GM12878 (cell line): ENCODE results near the gene NCAPD3. TPM values are rescaled to one million over a fixed set of nuclear protein-coding genes. Genes with fewer than 3 reads are reported as not detected.

Experiments used
- ETV6 ChIP-seq, 2 experiments: fragments of 450-650 bp in 1 of 2; IDR thresholded peaks in 1 of 2; conservative IDR thresholded peaks in 1 of 2; 2 replicates each; pipeline ENCODE4 v1.6.1; 2014; ENCODE audit warnings: antibody characterized with exemption in 1 of 2, borderline replicate concordance in 1 of 2, low read depth in 1 of 2, mild to moderate bottlenecking in 1 of 2, moderate library complexity in 1 of 2
- NFIC ChIP-seq: IDR thresholded peaks from 2 replicates; pipeline ENCODE4 v1.6.1; 2012; ENCODE audit warnings: low read depth, mild to moderate bottlenecking, inconsistent platforms, low read length, moderate library complexity
- POLR2A ChIP-seq: IDR thresholded peaks from 2 replicates; pipeline ENCODE4 v1.6.1; 2011; ENCODE audit warnings: low read depth, mild to moderate bottlenecking, low read length
- YY1 ChIP-seq: IDR thresholded peaks from 2 replicates; pipeline ENCODE4 v1.6.1; 2011; ENCODE audit warnings: low read depth, mild to moderate bottlenecking, low read length
- ZNF217 ChIP-seq: fragments of 450-650 bp; IDR thresholded peaks from 2 replicates; pipeline ENCODE4 v1.6.1; 2017; ENCODE audit warnings: antibody characterized with exemption, mild to moderate bottlenecking
- polyA plus RNA-seq, 11 experiments: library from polyadenylated mRNA; depleted of rRNA in 4 of 11; unstranded in 6 of 11; stranded (reverse) in 5 of 11; fragments of >200 nt; fragmentation: Nextera tagmentation in 4 of 11; fragmentation: Illumina TruSeq in 1 of 11; extraction: Ambion mirVana in 4 of 11; extraction: Trizol in 1 of 11; gene quantifications; 1 replicate in 1 of 11; 2 replicates in 10 of 11; pipeline versions ENCODE4 v1.2.1 to v1.2.3, GENCODE V29; 2011 to 2016; ENCODE audit warnings: inconsistent platforms in 2 of 11, missing spikeins in 2 of 11, low read depth in 1 of 11
- total RNA-seq, 4 experiments: library from RNA; depleted of rRNA in 3 of 4; stranded (reverse); fragments of >200 nt in 3 of 4; fragmentation: Illumina TruSeq in 1 of 4; extraction: Trizol in 1 of 4; gene quantifications; 2 replicates each; pipeline versions ENCODE4 v1.2.1 to v1.2.3, GENCODE V29; 2013 to 2021
- TF ChIP-seq, protein P1 (sequence below): IDR thresholded peaks from 2 replicates; pipeline ENCODE4 v1.6.1; 2012; ENCODE audit warnings: mild to moderate bottlenecking, low read depth, low read length
- TF ChIP-seq, protein P2 (sequence below): fragments of 450-650 bp; IDR thresholded peaks from 2 replicates; pipeline ENCODE4 v1.6.1; 2014; ENCODE audit warnings: mild to moderate bottlenecking
- TF ChIP-seq, protein P3 (sequence below): fragments of 450-650 bp; formaldehyde crosslinking; IDR thresholded peaks from 2 replicates; pipeline ENCODE4 v1.4.0; 2020; ENCODE audit warnings: mild to moderate bottlenecking, moderate library complexity
- TF ChIP-seq, protein P4 (sequence below): fragments of 450-650 bp; IDR thresholded peaks from 2 replicates; pipeline ENCODE4 v1.6.1; 2016; ENCODE audit warnings: mild to moderate bottlenecking
- TF ChIP-seq, protein P5 (sequence below): IDR thresholded peaks from 2 replicates; pipeline ENCODE4 v1.6.1; 2011; ENCODE audit warnings: low read depth, low read length, improper control_type of control experiment, borderline replicate concordance
- TF ChIP-seq, protein P6 (sequence below): IDR thresholded peaks from 2 replicates; pipeline ENCODE4 v1.6.1; 2012; ENCODE audit warnings: improper control_type of control experiment, low read depth, low read length; ENCODE audit not compliant: insufficient replicate concordance

Gene NCAPD3
- total and polyA plus RNA-seq, 10 of the 15 experiments (the other 5 are each of a cell fraction or from before 2014, with no cell fraction given) = 14.9 to 58.2 (median 48.2) TPM

DNA sequence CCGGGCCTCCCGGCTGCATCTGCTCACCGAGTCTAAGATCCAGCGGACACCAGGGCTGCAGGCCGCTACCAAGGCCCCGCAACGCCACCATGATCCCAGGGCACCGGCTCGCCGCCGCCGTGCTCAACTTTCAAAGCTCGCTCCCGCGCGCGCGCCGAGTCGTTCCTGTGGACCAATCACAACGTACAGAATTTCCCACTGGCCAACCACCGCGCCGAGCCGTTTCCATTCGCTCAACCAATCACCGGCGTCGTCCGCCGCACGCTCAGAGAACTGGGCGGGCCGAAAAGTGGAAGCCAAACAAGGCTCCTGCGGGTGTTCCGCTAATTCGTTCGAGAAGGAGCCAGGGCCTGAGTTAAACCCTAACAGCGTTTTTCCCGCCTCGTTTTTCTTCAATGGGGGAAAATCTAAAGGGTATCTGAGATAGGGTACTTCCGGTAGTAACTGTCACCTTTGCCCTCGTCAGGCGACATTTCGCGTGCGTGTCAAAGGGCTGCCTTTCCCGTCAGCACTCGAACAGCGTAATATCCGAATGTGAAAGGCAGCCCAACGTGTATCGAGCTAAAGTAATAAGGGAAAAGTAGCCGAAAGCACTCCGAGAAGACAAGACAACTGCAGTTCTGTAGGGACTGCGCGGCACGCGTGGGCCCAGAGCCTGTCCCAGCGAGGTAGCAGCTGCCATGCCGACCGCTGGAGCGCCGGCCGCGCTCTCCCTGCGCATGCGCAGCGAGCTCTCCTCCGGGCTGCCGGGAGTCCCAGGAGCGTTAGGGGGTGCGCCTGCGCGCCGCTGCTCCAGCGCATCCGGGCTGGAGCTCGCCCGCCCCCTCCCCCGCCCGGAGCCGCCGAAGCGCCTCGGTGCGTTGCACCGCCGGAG lies at the start of gene NCAPD3, which contains the start of gene VPS26B (continued):
- TF ChIP-seq, protein P1, sequence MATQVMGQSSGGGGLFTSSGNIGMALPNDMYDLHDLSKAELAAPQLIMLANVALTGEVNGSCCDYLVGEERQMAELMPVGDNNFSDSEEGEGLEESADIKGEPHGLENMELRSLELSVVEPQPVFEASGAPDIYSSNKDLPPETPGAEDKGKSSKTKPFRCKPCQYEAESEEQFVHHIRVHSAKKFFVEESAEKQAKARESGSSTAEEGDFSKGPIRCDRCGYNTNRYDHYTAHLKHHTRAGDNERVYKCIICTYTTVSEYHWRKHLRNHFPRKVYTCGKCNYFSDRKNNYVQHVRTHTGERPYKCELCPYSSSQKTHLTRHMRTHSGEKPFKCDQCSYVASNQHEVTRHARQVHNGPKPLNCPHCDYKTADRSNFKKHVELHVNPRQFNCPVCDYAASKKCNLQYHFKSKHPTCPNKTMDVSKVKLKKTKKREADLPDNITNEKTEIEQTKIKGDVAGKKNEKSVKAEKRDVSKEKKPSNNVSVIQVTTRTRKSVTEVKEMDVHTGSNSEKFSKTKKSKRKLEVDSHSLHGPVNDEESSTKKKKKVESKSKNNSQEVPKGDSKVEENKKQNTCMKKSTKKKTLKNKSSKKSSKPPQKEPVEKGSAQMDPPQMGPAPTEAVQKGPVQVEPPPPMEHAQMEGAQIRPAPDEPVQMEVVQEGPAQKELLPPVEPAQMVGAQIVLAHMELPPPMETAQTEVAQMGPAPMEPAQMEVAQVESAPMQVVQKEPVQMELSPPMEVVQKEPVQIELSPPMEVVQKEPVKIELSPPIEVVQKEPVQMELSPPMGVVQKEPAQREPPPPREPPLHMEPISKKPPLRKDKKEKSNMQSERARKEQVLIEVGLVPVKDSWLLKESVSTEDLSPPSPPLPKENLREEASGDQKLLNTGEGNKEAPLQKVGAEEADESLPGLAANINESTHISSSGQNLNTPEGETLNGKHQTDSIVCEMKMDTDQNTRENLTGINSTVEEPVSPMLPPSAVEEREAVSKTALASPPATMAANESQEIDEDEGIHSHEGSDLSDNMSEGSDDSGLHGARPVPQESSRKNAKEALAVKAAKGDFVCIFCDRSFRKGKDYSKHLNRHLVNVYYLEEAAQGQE = no peak
- TF ChIP-seq YY1 (peak; percentile 78), ETV6 (conservative IDR thresholded peaks at IDR 0.05 in 1 of 2, IDR thresholded peaks at IDR 0.05 in 1 of 2; ENCODE audit: borderline replicate concordance in 1 of 2, low read depth in 1 of 2) (no peak), ZNF217 (no peak), POLR2A (peak; percentile 86), NFIC (no peak)
- TF ChIP-seq, protein P2, sequence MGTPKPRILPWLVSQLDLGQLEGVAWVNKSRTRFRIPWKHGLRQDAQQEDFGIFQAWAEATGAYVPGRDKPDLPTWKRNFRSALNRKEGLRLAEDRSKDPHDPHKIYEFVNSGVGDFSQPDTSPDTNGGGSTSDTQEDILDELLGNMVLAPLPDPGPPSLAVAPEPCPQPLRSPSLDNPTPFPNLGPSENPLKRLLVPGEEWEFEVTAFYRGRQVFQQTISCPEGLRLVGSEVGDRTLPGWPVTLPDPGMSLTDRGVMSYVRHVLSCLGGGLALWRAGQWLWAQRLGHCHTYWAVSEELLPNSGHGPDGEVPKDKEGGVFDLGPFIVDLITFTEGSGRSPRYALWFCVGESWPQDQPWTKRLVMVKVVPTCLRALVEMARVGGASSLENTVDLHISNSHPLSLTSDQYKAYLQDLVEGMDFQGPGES = peak; percentile 84
- TF ChIP-seq, protein P3, sequence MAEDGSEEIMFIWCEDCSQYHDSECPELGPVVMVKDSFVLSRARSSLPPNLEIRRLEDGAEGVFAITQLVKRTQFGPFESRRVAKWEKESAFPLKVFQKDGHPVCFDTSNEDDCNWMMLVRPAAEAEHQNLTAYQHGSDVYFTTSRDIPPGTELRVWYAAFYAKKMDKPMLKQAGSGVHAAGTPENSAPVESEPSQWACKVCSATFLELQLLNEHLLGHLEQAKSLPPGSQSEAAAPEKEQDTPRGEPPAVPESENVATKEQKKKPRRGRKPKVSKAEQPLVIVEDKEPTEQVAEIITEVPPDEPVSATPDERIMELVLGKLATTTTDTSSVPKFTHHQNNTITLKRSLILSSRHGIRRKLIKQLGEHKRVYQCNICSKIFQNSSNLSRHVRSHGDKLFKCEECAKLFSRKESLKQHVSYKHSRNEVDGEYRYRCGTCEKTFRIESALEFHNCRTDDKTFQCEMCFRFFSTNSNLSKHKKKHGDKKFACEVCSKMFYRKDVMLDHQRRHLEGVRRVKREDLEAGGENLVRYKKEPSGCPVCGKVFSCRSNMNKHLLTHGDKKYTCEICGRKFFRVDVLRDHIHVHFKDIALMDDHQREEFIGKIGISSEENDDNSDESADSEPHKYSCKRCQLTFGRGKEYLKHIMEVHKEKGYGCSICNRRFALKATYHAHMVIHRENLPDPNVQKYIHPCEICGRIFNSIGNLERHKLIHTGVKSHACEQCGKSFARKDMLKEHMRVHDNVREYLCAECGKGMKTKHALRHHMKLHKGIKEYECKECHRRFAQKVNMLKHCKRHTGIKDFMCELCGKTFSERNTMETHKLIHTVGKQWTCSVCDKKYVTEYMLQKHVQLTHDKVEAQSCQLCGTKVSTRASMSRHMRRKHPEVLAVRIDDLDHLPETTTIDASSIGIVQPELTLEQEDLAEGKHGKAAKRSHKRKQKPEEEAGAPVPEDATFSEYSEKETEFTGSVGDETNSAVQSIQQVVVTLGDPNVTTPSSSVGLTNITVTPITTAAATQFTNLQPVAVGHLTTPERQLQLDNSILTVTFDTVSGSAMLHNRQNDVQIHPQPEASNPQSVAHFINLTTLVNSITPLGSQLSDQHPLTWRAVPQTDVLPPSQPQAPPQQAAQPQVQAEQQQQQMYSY (CRISPR knock-in tag) = no peak
- TF ChIP-seq, protein P4, sequence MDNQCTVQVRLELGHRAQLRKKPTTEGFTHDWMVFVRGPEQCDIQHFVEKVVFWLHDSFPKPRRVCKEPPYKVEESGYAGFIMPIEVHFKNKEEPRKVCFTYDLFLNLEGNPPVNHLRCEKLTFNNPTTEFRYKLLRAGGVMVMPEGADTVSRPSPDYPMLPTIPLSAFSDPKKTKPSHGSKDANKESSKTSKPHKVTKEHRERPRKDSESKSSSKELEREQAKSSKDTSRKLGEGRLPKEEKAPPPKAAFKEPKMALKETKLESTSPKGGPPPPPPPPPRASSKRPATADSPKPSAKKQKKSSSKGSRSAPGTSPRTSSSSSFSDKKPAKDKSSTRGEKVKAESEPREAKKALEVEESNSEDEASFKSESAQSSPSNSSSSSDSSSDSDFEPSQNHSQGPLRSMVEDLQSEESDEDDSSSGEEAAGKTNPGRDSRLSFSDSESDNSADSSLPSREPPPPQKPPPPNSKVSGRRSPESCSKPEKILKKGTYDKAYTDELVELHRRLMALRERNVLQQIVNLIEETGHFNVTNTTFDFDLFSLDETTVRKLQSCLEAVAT = peak; percentile 78; the same call in 1 of the 2 replicates
- TF ChIP-seq, protein P5, sequence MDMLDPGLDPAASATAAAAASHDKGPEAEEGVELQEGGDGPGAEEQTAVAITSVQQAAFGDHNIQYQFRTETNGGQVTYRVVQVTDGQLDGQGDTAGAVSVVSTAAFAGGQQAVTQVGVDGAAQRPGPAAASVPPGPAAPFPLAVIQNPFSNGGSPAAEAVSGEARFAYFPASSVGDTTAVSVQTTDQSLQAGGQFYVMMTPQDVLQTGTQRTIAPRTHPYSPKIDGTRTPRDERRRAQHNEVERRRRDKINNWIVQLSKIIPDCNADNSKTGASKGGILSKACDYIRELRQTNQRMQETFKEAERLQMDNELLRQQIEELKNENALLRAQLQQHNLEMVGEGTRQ = no peak
- TF ChIP-seq, protein P6, sequence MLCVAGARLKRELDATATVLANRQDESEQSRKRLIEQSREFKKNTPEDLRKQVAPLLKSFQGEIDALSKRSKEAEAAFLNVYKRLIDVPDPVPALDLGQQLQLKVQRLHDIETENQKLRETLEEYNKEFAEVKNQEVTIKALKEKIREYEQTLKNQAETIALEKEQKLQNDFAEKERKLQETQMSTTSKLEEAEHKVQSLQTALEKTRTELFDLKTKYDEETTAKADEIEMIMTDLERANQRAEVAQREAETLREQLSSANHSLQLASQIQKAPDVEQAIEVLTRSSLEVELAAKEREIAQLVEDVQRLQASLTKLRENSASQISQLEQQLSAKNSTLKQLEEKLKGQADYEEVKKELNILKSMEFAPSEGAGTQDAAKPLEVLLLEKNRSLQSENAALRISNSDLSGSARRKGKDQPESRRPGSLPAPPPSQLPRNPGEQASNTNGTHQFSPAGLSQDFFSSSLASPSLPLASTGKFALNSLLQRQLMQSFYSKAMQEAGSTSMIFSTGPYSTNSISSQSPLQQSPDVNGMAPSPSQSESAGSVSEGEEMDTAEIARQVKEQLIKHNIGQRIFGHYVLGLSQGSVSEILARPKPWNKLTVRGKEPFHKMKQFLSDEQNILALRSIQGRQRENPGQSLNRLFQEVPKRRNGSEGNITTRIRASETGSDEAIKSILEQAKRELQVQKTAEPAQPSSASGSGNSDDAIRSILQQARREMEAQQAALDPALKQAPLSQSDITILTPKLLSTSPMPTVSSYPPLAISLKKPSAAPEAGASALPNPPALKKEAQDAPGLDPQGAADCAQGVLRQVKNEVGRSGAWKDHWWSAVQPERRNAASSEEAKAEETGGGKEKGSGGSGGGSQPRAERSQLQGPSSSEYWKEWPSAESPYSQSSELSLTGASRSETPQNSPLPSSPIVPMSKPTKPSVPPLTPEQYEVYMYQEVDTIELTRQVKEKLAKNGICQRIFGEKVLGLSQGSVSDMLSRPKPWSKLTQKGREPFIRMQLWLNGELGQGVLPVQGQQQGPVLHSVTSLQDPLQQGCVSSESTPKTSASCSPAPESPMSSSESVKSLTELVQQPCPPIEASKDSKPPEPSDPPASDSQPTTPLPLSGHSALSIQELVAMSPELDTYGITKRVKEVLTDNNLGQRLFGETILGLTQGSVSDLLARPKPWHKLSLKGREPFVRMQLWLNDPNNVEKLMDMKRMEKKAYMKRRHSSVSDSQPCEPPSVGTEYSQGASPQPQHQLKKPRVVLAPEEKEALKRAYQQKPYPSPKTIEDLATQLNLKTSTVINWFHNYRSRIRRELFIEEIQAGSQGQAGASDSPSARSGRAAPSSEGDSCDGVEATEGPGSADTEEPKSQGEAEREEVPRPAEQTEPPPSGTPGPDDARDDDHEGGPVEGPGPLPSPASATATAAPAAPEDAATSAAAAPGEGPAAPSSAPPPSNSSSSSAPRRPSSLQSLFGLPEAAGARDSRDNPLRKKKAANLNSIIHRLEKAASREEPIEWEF = no peak
